ENCODE results near the gene OR2A42.
"Not testable (repeated sequence)": the region's sequence is repeated elsewhere in the genome, so short reads cannot be mapped to it uniquely, and the experiment has no call there.

Gene OR2A42

GRCh38 chr7:144223675-144224074, 15.7 kb downstream of the OR2A42 start:
- DNase-seq (ENCODE audit: low read depth in 2 of 2): not testable (repeated sequence)

- DNase-seq (ENCODE audit: low read depth in 2 of 2): not testable (repeated sequence)
These were observed 18.9 kb downstream of the OR2A42 start for GRCh38 chr7:144220531-144220930.

GRCh38 chr7:144219149-144219548, 20.3 kb downstream of the OR2A42 start:
- not testable (repeated sequence) for DNase-seq (ENCODE audit: low read depth in 2 of 2)

- not testable (repeated sequence) for DNase-seq (ENCODE audit: low read depth in 2 of 2)
These were observed 20.8 kb downstream of the OR2A42 start for GRCh38 chr7:144218581-144218980.

GRCh38 chr7:144217200-144217599, 22.2 kb downstream of the OR2A42 start:
- not testable (repeated sequence) for DNase-seq (ENCODE audit: low read depth in 2 of 2)

GRCh38 chr7:144205306-144205705, 34.1 kb downstream of the OR2A42 start:
- DNase-seq (ENCODE audit: low read depth in 2 of 2): not testable (repeated sequence)

- not testable (repeated sequence) for DNase-seq (ENCODE audit: low read depth in 2 of 2)
These were observed 36.3 kb downstream of the OR2A42 start for GRCh38 chr7:144203086-144203485.

- DNase-seq (ENCODE audit: low read depth in 2 of 2): not testable (repeated sequence)
These were observed 37.4 kb downstream of the OR2A42 start for GRCh38 chr7:144201978-144202377.

- DNase-seq (ENCODE audit: low read depth in 2 of 2): not testable (repeated sequence)
These were observed 40.5 kb downstream of the OR2A42 start for GRCh38 chr7:144198934-144199333.

GRCh38 chr7:144195212-144195872, 44.1 kb downstream of the OR2A42 start, which contains the start of gene ARHGEF35:
Gene ARHGEF35, minus strand, starts transcription at chr7:144195833. Its CDS starts 7,450 bp downstream, at chr7:144188383.
- DNase-seq (ENCODE audit: low read depth in 2 of 2): not testable (repeated sequence)

- DNase-seq (ENCODE audit: low read depth in 2 of 2): not testable (repeated sequence)
These were observed 45.0 kb downstream of the OR2A42 start for GRCh38 chr7:144194453-144194852.

GRCh38 chr7:144193782-144194181, 45.6 kb downstream of the OR2A42 start:
- not testable (repeated sequence) for DNase-seq (ENCODE audit: low read depth in 2 of 2)

- not testable (repeated sequence) for DNase-seq (ENCODE audit: low read depth in 2 of 2)
These were observed 50.7 kb downstream of the OR2A42 start for GRCh38 chr7:144188578-144189171.

- DNase-seq (ENCODE audit: low read depth in 2 of 2): not testable (repeated sequence)
These were observed 51.6 kb downstream of the OR2A42 start for GRCh38 chr7:144187848-144188247.

GRCh38 chr7:144183166-144183565, 56.2 kb downstream of the OR2A42 start, which contains the start of gene CTAGE4:
Gene CTAGE4, plus strand, starts transcription at chr7:144183466. Its CDS starts 38 bp downstream, at chr7:144183504.
- not testable (repeated sequence) for DNase-seq (ENCODE audit: low read depth in 2 of 2)

GRCh38 chr7:144179165-144179479, 60.3 kb downstream of the OR2A42 start:
- DNase-seq (ENCODE audit: low read depth in 2 of 2): not testable (repeated sequence)

GRCh38 chr7:144178380-144179164, 60.8 kb downstream of the OR2A42 start:
- peak in 1 of 2 donors; percentile 12 for DNase-seq (ENCODE audit: low read depth in 2 of 2)

Measured in stimulated activated CD4-positive, alpha-beta T cell treated with anti-CD3 and anti-CD28 coated beads, Interleukin-15, amount 100 ng/mL, for 48 hours (primary cell).